GM19324 (cell line): ENCODE measurements around the gene PTPRE.

Experiments
- ATAC-seq: cut with Tn5 transposase; IDR thresholded peaks from one replicate; pipeline ENCODE4 v1.9.1; 2021; ENCODE audit warnings: mild to moderate bottlenecking, moderate library complexity; ENCODE audit not compliant: unreplicated experiment, low FRiP score

The PTPRE gene

GRCh38 chr10:128103229-128103714 is 196.4 kb downstream of the PTPRE start:
- ATAC-seq = no peak

- no peak for ATAC-seq
Observed at GRCh38 chr10:128105383-128105782, 198.5 kb downstream of the PTPRE start.

GRCh38 chr10:128109707-128110106 is 202.8 kb downstream of the PTPRE start:
- no peak for ATAC-seq

GRCh38 chr10:128110339-128110738 is 203.4 kb downstream of the PTPRE start:
- ATAC-seq = no peak

GRCh38 chr10:128111696-128112095 is 204.8 kb downstream of the PTPRE start:
- ATAC-seq = no peak

- no peak for ATAC-seq
Observed at GRCh38 chr10:128113026-128113425, 206.1 kb downstream of the PTPRE start.

- no peak for ATAC-seq
Observed at GRCh38 chr10:128114901-128115300, 208.0 kb downstream of the PTPRE start.

GRCh38 chr10:128115356-128115755 is 208.5 kb downstream of the PTPRE start:
- ATAC-seq = no peak

- ATAC-seq = no peak
Observed at GRCh38 chr10:128116187-128116586, 209.3 kb downstream of the PTPRE start.

GRCh38 chr10:128116851-128117615 is 210.1 kb downstream of the PTPRE start:
- ATAC-seq = no peak

- no peak for ATAC-seq
Observed at GRCh38 chr10:128121750-128122412, 215.0 kb downstream of the PTPRE start.

- no peak for ATAC-seq
Observed at GRCh38 chr10:128122931-128123330, 216.0 kb downstream of the PTPRE start.

GRCh38 chr10:128123846-128124245 is 216.9 kb downstream of the PTPRE start:
- no peak for ATAC-seq

GRCh38 chr10:128124813-128125403 is 218.0 kb downstream of the PTPRE start:
- ATAC-seq = no peak

- no peak for ATAC-seq
Observed at GRCh38 chr10:128125416-128125943, 218.6 kb downstream of the PTPRE start.

- ATAC-seq = peak; percentile 79
Observed at GRCh38 chr10:128125944-128126764, 219.3 kb downstream of the PTPRE start, which contains the start of gene MKI67. MKI67 (minus strand) TSS chr10:128126423; CDS start chr10:128125667, 756 bp downstream.

GRCh38 chr10:128128582-128128981 is 221.7 kb downstream of the PTPRE start:
- no peak for ATAC-seq

- ATAC-seq = no peak
Observed at GRCh38 chr10:128130051-128130450, 223.1 kb downstream of the PTPRE start.
